ENCODE results near the gene STAC2.

The STAC2 gene

DNA sequence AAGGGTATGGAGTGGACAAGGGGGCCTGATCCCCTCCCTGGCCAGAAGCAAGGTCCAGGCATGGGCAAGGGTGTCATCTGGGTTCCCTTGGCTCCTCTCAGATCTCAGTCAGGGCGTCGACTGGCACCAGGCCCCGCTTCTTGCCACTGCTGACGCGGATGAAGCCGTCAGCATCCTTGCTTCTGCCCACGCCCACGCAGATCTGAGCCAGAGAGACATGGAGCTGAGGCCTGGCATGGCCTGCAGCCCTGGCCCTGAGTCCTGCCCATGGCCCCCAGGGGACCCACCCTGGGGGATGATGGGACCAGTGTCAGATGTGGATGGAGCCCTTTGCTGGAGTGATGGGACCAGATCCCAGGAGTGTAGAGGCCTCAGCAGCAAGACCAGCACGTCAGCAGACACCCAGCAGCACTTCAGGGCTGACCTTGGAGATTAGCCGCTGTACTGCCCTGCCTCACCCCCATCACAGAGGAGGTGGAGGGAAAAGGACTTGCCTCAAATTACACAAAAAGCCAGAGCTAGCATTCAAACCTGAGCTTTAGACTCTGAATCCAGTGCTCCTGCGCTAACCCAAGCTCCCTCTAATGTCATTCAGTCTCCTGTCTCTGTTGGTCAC, 13.4 kb downstream of the STAC2 start:
- no peak for DNase-seq (ENCODE audit: low read depth in 2 of 2, low spot score in 1 of 2)

DNA sequence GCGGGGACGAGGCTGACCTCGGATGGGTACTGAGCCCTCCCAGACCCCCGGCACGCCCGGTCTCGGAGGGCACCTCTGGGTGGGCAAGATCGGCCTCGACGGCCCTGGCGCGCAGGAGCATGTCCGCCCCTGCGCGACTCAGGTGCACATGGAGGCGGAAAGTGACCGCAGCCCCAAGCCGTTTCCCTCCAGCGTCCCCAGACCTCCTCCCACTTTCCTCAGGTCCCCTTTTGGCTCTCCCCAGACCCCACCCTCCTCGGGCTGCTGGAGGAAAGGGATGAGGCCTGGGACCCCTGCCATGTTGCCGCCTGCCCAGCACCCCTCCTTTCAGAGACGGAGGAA, 15.7 kb downstream of the STAC2 start:
- no peak for DNase-seq (ENCODE audit: low read depth in 2 of 2, low spot score in 1 of 2)

DNA sequence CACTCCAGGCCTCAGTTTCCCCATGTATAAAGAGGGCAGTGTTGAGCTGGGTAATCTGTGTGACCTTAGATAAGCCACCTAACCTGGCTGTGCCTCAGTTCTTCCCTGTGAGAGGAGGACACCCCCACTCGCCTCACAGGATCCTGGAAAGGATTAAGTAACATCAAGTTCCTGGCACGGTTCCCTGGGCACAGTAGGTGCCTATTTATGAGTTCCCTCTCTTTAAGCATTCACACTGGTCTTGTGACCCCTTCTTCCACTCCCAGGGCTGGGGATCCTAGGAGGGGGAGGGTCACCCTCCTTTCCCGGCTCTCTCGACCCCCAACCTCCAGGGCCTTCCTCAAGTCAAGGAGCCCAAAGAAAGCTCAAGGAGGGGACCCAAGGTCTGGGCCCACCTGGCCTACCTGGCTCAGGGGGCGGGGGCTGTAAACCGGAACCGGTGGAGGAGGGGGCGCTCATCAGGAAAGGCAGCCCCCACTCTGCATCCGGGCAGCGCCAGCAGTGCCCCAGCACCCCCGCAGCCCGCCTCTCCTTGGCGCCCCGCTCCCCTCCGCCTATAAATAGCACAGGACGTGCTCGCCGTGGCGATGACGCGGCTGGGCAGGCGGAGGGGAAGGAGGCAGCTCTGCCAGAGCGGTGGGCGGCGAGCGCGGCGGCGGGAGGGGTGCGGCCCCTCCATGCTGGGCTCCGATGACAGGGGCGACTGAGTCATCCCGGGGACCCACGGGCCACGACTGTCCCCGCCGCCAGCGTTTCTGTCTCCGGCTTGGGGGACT, 16.2 kb downstream of the STAC2 start:
- peak; percentile 53 to 84 for DNase-seq (ENCODE audit: low read depth in 2 of 2, low spot score in 1 of 2)

- DNase-seq (ENCODE audit: low read depth in 2 of 2, low spot score in 1 of 2): no peak
Observed at GRCh38 chr17:39208893-39209292, 16.9 kb downstream of the STAC2 start.

GRCh38 chr17:39208136-39208535, 17.6 kb downstream of the STAC2 start:
- peak in 1 of 2 donors; percentile 21 for DNase-seq (ENCODE audit: low read depth in 2 of 2, low spot score in 1 of 2)

- DNase-seq (ENCODE audit: low read depth in 2 of 2, low spot score in 1 of 2): no peak
Observed at GRCh38 chr17:39205112-39205526, 20.6 kb downstream of the STAC2 start.

- DNase-seq (ENCODE audit: low read depth in 2 of 2, low spot score in 1 of 2): no peak
Observed at GRCh38 chr17:39204245-39204644, 21.5 kb downstream of the STAC2 start.

DNA sequence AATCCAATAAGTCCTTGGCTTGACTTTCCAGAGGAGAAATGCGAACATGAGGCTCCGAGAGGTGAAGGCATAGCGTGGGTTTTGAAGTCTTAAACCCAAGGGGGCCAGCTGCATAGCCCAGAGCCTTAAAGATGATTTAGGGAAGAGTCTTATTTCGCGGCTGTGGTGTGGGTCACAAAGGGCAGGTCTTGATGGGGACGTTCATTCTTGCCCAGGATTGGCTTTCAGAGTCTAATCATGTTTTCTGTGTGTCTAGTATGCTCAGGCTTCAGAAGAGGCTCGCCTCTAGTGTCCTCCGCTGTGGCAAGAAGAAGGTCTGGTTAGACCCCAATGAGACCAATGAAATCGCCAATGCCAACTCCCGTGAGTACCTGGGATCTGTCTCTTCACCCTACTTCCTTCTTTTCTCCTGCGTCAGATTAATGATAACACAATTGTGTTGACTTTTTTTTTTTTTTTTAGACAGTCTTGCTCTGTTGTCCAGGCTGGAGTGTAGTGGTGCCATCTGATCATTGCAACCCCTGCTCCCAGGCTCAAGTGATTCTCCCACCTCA, 24.7 kb downstream of the STAC2 start:
- DNase-seq (ENCODE audit: low read depth in 2 of 2, low spot score in 1 of 2): no peak

GRCh38 chr17:39200070-39200879, 25.5 kb downstream of the STAC2 start, which contains the start of gene RPL19:
TSS of gene RPL19 (plus strand) at chr17:39200283. CDS start at chr17:39200345, 62 bp downstream.
- peak; percentile 56 to 61 for DNase-seq (ENCODE audit: low read depth in 2 of 2, low spot score in 1 of 2)

GRCh38 chr17:39199820-39200069, 26.0 kb downstream of the STAC2 start:
- DNase-seq (ENCODE audit: low read depth in 2 of 2, low spot score in 1 of 2): peak; percentile 78 to 79

DNA sequence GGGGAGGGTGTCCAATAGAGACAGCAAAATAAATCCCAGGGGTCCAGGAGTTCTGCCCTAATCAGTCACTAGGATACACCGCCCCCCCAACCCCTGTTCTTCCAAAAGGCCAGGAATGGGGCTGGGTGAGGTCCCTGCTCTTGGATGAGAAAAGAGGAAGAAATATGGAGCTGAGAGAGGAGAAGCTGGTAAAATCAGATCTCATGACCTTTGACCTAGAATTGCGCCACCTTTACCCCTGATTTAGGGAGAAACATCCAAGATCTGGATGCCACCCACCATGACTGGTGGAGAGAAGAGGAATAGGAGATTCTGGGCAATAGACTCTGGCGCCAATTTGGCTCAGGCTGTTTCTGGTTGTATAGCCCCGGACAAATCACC, 27.6 kb downstream of the STAC2 start:
- no peak for DNase-seq (ENCODE audit: low read depth in 2 of 2, low spot score in 1 of 2)

- peak in 1 of 2 donors; percentile 46 for DNase-seq (ENCODE audit: low read depth in 2 of 2, low spot score in 1 of 2)
Observed at GRCh38 chr17:39197380-39198185, 28.2 kb downstream of the STAC2 start, which contains the start of gene CACNB1. TSS of gene CACNB1 (minus strand) at chr17:39197669. CDS start at chr17:39197495, 174 bp downstream.

GRCh38 chr17:39196808-39197291, 28.9 kb downstream of the STAC2 start:
- DNase-seq (ENCODE audit: low read depth in 2 of 2, low spot score in 1 of 2): no peak

- no peak for DNase-seq (ENCODE audit: low read depth in 2 of 2, low spot score in 1 of 2)
Observed at GRCh38 chr17:39196241-39196807, 29.4 kb downstream of the STAC2 start.

- DNase-seq (ENCODE audit: low read depth in 2 of 2, low spot score in 1 of 2): no peak
Observed at GRCh38 chr17:39195568-39196160, 30.1 kb downstream of the STAC2 start.

DNA sequence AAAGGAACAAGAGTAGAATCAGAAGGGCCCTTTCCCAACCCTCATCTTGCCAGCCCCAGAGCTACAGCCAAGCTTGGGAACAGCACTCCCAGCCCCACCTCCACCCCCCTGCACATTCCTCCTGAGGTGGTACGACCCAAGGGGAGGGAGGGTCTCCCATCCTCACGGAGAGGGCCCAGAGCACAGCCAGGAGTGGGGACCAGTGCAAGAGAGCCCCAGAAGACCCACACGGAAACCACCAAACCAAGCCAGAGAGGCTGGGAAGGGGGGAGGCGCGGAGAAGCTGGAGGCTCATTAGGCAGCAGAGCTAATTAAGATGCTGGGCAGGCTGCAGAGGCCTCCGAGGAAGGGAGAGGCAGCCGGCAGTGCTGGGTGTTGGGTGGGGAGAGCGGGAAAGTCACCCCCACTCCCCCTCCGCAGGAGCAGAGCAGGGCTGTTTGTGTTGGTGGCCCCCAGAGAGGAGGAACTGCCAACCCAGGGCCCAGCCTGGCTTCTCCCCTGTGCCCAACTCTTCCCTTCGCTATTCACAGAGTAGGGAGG, 30.7 kb downstream of the STAC2 start:
- no peak for DNase-seq (ENCODE audit: low read depth in 2 of 2, low spot score in 1 of 2)

DNA sequence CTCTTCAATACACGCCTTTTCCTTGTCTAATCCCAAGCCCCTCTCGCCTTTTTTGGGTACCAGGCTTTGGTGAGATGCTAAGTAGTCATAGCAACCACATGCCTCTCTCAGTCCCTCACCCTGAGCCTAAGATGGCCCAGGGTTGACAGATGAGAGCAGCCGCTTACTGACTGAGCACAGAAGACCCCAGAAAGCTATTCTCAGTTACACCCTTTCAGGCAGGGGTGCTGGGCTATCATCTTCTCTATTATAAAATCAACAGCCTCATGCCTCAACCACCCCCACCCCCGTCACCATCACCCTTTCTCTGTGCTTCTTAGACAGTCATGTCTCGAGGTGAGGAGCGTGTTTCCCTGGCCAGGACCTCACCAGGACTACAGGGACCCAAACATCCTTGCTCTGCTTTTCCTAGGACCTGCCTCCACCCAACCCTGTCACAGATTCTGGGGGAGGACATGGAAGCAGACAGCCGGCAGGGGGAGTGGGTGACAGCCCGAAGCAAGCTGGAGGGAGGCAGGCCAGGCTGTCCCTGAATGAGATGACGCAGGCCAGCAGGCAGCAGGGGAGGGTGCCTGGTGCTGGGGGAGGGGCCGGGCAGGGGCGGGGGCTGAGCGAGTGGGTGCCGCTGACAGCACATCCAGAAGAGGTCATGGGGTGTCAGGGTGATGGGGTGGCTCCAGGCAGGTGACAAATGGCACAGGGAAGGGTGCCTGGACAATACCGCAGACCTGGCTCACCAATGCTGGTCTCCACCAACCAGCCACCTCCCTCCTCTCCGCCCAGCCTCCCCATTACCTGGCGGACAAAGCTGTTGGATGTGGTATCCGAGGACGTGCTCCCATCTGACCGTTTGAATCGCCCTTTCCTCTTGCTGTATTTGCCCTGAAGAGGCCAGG, 31.4 kb downstream of the STAC2 start:
- DNase-seq (ENCODE audit: low read depth in 2 of 2, low spot score in 1 of 2): no peak

GRCh38 chr17:39193346-39193745, 32.4 kb downstream of the STAC2 start:
- no peak for DNase-seq (ENCODE audit: low read depth in 2 of 2, low spot score in 1 of 2)

DNA sequence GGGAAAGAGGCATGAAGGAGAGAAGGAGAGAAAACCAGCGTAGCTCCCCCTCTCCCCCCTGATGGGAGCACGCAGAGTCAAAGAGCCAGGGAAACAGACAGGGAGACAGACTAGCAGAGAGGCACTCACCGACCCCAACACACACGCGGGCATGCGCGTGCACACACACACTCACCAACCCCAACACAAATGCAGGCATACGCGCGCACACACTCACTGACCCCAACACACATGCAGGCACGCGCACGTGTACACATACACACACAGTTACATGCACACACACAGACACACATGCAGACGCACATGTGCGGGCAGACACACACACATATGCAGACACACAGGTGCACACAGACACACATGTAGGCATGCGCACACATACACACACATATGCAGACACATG, 32.8 kb downstream of the STAC2 start:
- no peak for DNase-seq (ENCODE audit: low read depth in 2 of 2, low spot score in 1 of 2)
